Hematopoietic multipotent progenitor cell treated with erythropoietin and hydrocortisone succinate and interleukin-3 and kit ligand, for 8 days (in vitro differentiated cells): ENCODE results near the gene GNAO1.

Source experiments
- DNase-seq: peaks from one replicate; pipeline ENCODE4 v3.0.0-alpha.2; 2015

Gene GNAO1

DNA sequence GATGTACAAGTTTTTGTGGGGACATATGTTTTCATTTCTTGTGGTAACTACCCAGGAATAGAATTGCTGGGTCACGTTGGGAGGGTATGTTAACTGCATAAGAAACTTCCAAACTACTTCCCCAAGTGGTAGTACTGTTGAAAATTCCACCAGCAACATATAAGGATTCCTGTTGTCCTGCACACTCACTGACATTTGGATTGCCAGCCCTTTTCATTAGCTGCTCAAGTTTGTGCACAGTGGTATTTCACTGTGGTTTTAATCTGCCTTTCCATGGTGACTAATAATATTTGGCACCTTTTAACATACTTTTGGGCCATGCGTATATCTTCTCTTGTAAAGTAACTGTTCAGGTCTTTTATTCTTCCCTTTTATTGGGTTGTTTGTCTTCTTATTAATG lies 103.3 kb downstream of the GNAO1 start:
- no peak for DNase-seq

DNA sequence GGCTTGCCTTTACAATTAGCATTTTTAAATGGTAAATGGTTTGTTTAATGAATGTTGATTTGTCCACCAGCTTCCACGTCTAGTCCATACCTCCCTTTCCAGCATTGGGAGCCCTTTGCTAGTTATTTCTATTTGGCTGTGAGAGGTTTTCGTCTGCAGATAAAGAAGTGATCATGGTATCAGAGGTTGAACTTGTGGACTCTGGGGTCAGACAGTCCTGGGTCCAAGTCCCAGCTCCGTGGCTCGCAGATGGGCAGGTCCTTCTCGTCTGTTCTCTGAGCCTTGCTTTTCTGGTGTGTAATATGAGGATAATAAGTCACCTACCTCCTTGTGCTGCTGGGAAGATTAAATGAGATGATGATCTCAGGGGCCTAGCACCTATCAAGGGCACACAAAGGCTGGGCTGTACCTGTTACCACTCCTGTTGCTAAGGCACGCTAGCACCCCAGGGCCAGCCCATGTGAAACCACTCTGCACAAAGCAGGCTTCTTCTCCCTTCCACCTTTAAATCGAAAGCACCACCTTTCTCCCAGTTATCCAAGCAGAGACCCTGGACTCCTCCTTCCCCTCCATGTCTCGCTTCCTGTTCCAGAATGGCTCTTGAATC lies 103.9 kb downstream of the GNAO1 start:
- no peak for DNase-seq

DNA sequence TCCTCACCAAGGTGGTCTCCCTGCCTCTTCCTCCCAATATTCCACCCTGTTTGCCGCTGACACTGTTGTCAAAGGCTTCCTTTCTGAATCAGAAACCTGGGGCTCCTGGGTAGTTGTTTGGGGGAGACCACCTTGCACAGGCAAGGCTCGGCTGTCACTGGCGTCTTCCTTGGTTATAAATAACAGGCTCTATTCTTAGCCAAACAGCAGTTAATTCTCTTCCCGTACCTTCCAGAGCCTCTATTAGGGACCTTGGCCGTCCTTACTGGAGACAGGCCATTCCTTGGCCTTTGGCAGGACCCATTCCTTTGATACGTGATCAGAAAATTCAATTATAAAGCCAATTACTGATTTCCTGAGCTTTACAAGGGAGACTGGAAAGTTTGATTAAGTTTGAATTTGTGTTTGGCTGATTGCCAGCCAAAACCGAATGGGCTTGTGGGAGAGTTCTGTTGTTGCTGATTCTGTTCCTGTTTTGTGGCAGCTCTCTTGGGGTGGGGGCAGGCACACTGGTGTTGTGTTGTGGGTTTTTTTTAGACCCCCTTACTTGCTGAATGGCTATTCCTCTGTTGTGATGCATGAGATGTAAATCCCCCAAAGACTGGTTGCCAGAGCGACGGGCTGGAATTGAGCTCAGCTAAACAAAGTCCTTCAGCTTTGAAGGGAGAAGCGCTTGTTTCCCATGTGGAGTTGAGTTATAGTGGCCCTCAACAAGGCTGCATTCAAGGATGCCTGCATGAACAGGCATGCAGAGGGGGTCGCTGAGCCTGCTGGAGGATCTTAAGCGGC lies 104.6 kb downstream of the GNAO1 start:
- DNase-seq, result no peak

DNA sequence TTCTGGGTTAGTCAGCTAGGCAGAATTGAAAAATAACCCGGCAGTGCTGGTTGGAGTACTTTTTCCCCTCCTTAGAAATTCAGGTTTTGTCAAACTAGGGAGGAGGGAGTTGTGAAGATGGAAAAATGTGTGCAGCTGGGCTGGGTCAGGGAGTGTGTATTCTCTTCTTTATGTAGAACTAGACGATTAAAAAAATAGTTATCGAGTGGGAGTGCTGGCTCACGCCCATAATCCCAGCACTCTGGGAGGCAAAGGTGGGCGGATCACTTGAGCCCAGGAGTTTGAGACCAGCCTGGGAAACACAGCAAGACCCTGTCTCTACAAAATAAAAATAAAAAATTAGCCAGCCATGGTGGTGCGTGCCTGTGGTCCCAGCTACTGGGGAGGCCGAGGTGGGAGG lies 106.4 kb downstream of the GNAO1 start:
- DNase-seq, result no peak

DNA sequence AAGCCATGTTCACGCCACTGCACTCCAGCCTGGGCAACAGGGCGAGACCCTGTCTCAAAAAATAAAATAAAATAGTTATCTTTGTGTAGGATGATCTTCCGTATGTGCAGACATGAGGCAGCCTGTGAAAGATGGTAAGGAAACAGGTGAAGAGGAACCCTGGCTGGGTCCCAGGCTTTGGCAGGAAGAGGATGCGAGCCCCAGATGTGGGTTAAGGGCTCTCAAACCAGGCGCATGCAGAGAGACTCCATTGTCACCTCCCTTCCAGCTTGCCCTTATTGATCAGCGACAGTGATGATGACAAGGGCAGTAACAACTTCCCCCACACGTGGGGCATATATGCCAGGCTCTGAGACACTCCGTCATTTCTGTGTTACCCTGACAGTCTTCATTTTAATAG lies 106.8 kb downstream of the GNAO1 start:
- no peak for DNase-seq

DNA sequence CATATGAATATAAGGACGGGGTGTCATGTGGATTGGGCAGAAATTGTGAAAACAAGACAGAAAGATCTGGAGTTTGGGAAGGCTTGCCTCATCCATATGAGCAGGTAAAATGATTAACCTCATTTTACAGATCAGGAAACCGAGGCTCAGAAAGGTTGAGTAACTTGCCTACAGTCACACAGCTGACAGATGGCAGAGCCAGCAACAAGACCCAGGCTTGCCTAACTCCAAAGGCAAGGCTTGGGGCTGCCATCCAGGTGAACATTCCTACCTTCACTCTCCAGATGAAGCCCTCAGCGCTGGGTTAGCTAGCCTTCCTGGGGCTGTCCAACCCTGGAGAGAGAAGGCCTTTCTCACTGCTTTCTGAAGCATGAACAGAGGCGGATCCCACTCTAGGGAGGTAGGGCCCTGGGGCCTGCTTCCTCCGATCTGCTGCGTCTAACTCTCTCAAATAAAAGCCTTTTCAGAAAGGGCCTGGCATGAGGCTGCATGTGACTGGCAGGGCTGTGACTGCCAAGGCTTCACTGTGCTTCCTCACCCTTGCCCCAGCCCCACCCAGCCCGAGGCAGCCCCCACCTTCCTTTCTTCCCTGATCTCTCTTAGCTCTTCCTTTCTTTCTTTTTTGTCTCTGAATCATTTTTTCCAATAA lies 107.8 kb downstream of the GNAO1 start:
- DNase-seq, result no peak

DNA sequence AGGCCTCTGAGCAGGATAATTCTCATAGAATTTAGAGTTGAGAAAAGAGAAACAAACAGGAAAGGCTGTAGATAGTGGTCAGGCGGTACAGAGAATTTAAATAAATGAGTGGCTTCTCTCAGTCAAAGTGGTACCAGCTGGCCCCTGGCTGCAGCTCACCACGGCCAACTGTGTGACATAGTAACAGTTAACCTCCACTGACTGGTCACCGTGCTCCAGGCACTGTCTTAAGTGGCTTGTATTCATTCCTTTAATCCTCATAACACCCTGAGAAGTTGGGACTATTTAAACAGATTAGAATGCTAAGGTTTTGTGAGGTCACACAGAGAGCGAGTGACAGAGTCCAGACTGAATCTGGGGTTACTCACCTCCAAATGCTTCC lies 108.9 kb downstream of the GNAO1 start:
- no peak for DNase-seq

DNA sequence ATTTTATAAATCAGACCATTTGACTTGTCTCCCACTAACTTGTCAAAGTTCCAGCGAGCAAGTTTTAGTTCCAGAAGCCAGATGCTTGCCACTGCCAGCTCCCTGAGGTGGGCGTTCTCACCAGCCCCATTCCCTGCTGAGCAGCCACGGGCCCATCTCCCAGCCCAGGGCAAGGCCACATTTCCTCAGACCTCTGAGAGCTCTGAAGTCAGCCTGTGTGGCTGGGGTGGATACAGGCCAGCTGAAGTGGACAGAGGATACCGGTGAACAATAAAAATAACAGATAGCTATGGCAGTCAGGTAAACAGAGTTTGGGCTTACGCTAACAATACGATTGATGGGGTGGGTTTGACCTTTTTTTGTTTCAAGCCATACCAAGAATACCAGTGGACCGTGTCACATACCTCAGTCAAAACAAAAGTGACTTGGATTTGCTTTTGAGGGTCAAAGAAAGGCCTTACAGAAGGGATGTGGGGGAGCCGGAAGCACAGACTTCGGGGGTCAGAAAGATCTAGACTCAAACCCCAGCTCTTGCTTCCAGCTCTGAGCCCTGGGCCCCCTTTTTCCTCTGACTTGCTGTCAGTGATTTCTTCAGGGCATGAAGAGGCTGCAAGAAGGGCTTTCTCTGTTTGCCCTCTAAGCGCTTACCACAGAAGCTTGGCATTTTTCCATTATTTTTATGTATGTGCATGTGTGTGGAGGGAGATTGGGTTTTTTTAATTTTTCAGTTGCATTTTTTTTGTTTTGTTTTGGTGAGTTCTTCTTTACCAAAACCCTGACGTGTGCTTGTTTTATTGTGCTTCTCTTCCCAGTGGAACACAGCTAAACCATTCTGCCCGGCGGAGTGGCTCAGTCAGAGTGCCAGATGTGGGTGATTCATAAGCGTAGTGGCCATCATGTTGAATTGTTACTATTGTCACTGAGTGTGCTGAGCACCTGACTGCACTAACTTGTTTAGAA lies 109.9 kb downstream of the GNAO1 start:
- DNase-seq, result peak; percentile 58

DNA sequence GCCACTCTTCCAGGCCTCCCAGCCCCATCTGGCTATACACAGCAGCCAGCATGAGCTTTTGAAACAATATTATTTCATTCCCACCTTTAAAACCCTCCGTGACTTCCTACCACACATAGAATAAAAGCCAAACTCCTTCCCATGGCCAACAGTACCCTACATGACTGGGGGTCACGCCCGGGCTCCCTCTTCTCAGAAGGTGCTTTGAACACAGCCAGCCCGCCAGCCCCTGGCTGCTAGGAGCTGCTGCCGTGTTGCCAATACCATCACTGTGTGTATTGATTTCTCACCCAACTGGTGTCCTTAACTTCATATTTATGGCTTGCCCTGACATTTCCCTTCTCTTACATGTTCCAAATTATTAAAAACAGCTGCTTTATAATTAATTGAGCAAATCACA lies 111.2 kb downstream of the GNAO1 start:
- no peak for DNase-seq

DNA sequence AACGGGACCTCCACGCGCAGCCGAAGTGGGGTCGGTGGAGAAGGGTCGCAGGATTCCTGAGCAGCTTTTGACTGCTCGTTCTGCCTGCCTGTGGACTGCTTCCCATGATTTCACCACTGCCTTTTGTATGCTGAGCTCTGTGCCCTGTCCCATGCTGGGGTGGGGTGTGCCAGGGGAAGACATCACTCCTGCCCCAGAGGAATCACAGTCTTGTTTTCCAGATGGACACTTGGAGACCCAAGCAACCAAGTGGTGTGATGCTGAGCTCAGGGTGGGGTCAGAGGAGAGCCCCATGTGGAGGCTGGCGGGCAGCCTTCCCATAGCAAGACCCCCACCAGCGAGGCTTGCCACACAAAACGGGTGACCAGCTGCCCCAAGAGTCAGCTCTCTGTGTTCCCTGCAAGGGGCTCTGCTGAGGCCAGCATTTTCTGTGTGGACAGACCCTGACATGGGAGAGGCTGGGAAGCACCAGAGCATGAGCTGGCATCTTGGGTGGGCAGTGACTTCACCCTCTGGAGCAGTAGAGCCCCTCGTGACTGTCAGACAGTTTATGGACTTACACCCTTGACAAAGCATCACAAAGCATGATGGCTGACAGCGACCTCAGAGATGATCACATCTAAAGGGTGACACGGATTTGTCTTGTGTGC lies 111.9 kb downstream of the GNAO1 start:
- DNase-seq, result no peak

DNA sequence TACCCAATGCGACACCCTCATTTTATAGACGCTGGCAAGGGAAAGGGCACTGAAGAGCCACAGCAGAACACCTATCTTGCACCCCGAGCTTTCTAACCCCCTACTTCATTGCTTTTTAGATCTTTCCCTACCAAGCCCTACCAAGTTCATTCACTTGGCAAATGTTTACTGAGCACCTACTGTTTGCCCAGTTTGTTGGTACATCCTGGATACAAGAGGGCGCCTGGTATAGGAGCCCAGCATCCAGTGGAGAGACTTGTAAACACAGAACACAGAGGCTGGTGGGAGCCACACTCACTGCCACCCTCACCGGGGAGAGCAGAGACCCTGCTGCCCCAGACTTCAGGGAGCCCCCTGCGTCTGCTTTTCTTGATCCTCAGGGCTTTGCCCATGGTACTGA lies 112.6 kb downstream of the GNAO1 start:
- no peak for DNase-seq

DNA sequence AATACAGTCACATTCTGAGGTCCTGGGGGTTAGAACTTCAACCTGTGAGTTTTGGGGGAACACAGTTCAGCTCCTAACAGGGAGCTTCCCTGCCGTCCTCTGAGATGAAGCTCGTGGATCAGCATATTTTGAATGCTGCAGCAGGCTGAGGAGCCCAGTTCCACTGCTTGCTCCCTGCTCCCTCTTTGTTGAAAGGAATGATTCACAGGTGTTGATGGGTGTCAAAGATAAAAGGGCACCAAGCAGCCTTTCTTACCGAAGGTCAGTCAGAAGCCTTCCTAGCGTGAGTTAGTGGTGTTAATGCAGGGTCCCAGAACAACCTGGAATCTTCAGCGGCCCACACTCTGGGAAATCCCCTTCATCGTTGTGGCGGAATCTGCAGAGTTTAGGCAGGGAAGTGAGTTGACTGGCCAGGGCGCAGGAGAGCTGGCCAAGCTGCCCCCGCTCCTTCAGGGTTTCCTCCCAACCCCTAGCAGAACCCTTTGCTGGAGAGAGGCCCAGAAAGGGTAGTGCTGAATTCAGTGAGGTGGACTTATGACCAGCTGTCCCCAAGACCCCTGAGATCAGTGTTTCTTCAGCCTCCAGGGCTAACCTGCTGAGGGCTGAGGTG lies 114.8 kb downstream of the GNAO1 start:
- no peak for DNase-seq

DNA sequence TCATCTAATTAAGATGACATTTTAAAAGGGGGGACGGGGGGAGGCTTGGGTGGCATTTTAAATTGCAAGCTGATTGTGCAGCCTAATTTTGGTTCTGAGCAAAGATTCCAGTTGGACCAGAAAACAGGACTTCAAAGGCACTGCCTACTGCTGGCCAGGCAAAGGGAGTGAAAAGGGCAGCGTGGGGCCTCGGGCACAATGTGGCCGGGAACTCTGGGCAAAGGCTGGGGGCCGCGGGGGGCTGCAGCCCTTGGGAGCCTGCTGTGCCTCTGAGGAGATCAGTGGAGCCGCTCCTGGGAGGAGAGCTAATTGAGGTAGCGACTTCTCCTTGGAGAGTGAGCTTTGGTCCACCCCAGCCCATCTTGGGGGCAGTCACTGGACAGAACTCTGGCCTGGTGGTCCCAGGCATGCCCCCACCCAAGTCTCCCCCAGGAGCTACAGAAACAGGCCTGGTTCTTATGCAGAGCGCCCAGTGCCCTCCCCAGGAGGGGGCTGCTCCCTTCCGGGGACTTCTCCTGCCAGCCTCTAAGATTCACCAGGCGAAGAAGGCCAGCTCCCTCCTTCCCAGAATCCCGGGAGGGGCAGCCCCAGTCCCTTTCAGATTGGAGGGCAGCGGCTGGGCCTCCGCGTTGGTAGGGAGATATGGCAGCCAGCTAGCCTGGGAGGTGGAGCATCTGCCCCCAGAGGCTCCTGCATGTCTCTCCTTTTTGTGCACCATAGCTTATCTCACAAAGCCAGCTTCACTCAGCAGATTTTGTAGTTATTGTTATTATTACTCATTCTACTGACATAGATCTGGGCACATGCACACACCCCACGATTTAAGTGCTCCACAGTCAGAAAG lies 115.6 kb downstream of the GNAO1 start:
- peak; percentile 68 for DNase-seq

DNA sequence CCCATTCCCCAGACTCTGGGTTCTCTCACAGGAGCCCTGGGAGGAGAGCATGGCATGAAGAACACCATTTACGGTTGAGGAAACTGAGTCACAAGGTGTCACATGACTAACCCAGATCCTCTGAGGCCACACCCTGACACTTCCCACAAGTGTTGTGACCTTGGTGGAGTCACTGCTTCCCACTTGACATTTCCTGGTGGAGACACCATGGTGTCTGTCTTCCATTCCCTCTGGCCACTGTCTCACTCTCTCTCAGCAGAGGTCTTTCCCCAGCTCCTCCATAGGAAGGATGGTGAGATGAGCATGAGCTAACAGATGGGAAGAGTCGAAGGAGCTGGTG lies 116.2 kb downstream of the GNAO1 start:
- DNase-seq, result no peak

DNA sequence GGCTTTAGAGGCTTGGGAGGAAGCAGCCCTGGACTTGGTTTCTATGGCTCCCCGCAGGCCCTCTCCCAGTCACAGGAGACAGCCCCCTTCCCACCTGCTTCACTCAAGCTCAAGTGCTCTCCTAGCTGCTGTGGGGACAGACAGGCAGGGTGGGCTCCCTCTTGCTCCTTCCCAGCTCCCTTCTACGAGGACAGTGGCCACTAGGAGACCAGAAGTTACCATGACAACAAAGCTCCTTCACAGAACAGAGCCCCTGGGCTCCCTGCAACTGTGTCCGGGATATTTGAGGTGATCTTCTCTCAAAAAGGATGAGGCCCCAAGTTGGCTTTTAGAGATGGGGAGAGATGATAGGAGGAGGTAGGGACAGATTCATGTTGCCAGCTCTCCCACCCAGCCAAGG lies 117.7 kb downstream of the GNAO1 start:
- no peak for DNase-seq

DNA sequence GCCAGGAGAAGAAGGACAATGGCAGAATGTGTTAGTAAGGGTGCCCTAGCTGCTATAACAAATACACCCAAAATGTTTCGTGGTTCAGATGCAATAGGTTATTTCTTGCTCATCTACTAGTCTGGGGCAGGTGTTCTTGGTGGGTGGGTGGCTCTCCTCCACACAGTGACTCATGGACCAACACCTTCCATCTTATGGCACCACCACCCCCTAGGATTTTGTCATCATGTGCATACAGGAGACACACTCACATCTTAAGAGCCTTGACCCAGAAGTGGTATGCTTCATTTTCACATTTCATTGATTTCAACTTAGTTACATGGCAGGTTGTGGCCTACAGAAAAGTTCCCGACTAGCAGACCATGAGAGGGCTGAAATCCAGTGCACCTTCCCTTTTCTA lies 119.4 kb downstream of the GNAO1 start:
- DNase-seq, result no peak

DNA sequence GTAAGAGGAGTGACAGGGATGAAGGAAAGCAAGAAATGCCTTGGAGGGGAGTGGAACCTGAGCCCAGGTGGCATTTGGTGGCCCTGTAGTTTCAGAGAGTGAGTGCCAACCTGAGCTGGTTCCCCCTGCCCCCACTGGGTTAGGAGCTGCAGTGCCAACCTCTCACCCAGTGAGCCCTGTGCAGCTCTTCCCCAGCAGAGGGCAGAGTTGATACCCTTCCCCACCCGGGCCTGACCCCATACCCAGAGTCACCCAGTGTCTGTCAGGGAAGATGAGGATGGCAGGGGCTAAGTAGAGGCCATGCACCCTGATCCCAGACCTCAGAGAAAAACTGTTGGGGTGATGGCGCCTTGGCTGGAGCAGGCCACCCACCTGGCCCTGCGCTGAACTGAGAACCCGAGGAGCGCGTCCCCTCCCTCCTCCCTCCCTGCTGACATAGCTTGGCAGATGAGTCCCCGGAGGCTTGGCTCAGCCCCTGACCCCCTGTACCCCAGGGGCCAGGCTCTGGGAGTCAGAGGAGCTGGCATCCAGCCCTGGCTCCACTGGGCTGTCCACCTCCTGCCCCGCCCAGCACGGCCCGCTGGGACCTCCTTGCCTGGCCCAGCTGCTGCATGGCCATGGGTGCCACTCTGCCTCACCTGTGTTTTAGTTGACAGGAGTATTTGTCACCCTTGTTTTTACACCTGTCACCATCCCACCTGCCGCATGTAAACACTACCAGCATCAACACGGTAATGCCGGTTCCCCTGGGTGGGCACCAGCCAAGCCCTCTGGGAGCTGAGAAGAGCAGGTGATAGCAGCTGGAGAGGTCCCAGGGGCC lies 120.1 kb downstream of the GNAO1 start:
- DNase-seq, result peak; percentile 7

DNA sequence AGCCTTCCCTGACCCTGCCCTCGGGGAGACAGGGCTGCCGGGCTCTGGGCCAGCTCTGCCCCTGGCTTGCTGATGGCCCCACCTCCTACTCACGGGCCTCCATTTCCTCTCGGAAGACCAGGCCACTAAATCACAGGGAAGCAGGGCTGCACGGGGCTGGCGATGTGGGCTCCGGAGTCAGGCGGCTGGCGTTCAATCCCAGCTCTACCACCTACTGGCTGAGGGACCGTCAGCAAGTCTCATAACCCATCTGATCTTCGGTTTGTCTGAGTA lies 120.7 kb downstream of the GNAO1 start:
- no peak for DNase-seq

DNA sequence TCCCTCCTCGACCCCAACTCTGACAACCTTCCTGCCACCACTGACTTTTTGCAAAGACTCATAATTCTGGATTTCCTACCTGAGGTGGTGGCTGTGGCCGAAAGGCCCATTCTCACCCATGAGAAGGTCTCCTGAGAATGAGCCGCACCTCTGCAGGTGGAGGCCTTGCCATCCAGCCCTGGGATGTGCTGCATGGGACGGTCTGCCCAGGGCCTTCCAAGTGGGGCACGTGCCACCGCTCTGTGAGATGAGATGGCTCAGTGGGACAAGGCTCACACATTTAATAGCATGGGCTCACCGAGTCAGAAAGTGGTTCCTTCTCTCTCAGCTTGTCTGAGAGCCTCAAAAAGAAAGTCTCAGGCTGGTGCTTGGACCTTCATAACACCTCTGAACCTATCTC lies 121.3 kb downstream of the GNAO1 start:
- DNase-seq, result no peak

DNA sequence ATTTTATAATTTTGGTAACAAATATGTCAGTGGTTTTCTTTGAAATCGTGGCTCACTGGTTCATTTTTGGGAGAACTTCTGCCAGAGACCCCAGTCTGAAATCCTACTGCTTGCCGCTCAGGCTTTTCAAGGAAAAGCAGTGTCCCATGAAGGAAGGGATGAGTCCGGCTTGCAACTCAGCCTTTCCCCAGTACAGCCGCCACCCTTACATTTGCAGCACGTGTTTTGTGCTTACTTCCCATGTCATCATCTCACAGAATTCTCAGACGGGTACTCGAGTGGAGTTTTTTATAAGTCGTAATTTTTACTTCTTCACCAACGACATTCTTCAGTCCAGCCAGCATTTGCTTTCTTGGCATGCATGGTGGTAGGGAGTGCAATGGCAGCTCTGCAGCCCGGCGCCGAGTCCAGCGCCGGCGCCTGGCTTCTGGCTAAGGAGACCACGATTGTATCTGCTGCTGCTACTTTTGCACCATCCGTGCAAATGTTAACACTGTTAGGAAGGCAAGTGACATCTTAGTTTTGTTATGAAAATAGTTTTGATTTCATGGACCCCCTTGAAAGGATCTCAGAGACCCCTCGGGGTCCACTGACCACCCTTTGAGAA lies 123.1 kb downstream of the GNAO1 start:
- no peak for DNase-seq
